Left lung (tissue), 14 donors: ENCODE results near the gene SIX5. TPM values are rescaled to one million over a fixed set of nuclear protein-coding genes. Genes with fewer than 3 reads are reported as not detected.

Experiments used
- ATAC-seq: fragments of 200-7000 bp; cut with Tn5 transposase; one replicate; pipeline ENCODE4 v1.9.1; 2020; ENCODE audit warnings: moderate library complexity
- DNase-seq, 4 donors: peaks; one replicate each; pipeline ENCODE4 v3.0.0-alpha.2; 2013 to 2020
- H3K27ac ChIP-seq, 2 donors: fragments of 200-600 bp; sonication (generic) in 1 of 2; one replicate each; pipeline versions ENCODE4 v1.5.0 to v1.8.0; 2020 to 2021
- H3K27me3 ChIP-seq, 2 donors: fragments of 200-600 bp; sonication (generic) in 1 of 2; one replicate each; pipeline versions ENCODE4 v1.5.0 to v1.8.0; 2020 to 2021
- H3K36me3 ChIP-seq, 2 donors: fragments of 200-600 bp; sonication (generic) in 1 of 2; one replicate each; pipeline versions ENCODE4 v1.5.0 to v1.8.0; 2020 to 2021
- H3K4me1 ChIP-seq, 2 donors: fragments of 200-600 bp; one replicate each; pipeline ENCODE4 v1.8.0; 2021
- H3K4me3 ChIP-seq, 2 donors: fragments of 200-600 bp; sonication (generic) in 1 of 2; one replicate each; pipeline versions ENCODE4 v1.5.0 to v1.8.0; 2020 to 2021; ENCODE audit warnings: mild to moderate bottlenecking in 1 of 2
- H3K9me3 ChIP-seq, 2 donors: fragments of 200-600 bp; sonication (generic) in 1 of 2; one replicate each; pipeline versions ENCODE4 v1.5.0 to v1.8.0; 2020 to 2021
- CTCF ChIP-seq, 2 donors: fragments of 200-600 bp; sonication (generic) in 1 of 2; IDR thresholded peaks; one replicate each; pipeline versions ENCODE4 v1.5.0 to v1.8.0; 2021; ENCODE audit warnings: antibody characterized with exemption in 2 of 2
- intact Hi-C, 2 donors: fragments of 100-400 bp; cut with DNase I; formaldehyde crosslinking; loops; one replicate each; pipeline versions ENCODE4 v1.11.2 to v1.14.2; 2022
- long read RNA-seq, 12 donors: library from polyadenylated mRNA in 2 of 12; unstranded in 2 of 12; transcript quantifications; one replicate each; pipeline ENCODE4 v2.0.0 and lab custom pipeline, GENCODE V29; 2019 to 2026
- polyA plus RNA-seq, 6 donors: library from polyadenylated mRNA; unstranded; fragments of 120-200 nt; gene quantifications; one replicate each; pipeline ENCODE4 v1.2.1, GENCODE V29; 2013; ENCODE audit not compliant: insufficient read length in 6 of 6
- total RNA-seq, 2 donors: library from RNA; stranded (reverse); fragmentation: NEBNext Ultra II Directional; extraction: Animal tissue kit (Norgen Biotek cat#: 25700); gene quantifications; one replicate each; pipeline ENCODE4 v1.2.1, GENCODE V29; 2021
- donor health status: DM: no; HTN: yes; CAD: no.
- donor health status: DM: no; HTN: no; CAD: no.

The SIX5 gene
- total RNA-seq = 10 to 100 TPM; 14.0 to 21.7 TPM
- polyA plus RNA-seq = 10 to 100 TPM; 11.5 to 25.0 (median 20.5) TPM
- long read RNA-seq, donor 1, transcript SIX5-202 (2 exons, 1,809 nt) = minor isoform, 6 of 36 reads
- long read RNA-seq, donor 1, transcript SIX5-205 (3 exons, 2,943 nt) = major isoform, 16 of 36 reads
- long read RNA-seq, donor 1, partial matches to known transcripts = 14 of 36 reads
- long read RNA-seq, donor 1, other reads (novel, unspliced or antisense) = 0 of 36 reads
- long read RNA-seq, donor 2, partial matches to known transcripts = 5 of 8 reads
- long read RNA-seq, donor 2, other reads (novel, unspliced or antisense) = 0 of 8 reads
- long read RNA-seq, donor 3, transcript SIX5-205 (3 exons, 2,943 nt) = major isoform, 8 of 10 reads
- long read RNA-seq, donor 3, partial matches to known transcripts = 0 of 10 reads
- long read RNA-seq, donor 3, other reads (novel, unspliced or antisense) = 0 of 10 reads
- long read RNA-seq, donor 4, partial matches to known transcripts = 1 of 1 reads
- long read RNA-seq, donor 4, other reads (novel, unspliced or antisense) = 0 of 1 reads
- long read RNA-seq, donor 5, transcript SIX5-202 (2 exons, 1,809 nt) = major isoform, 5 of 13 reads
- long read RNA-seq, donor 5, partial matches to known transcripts = 5 of 13 reads
- long read RNA-seq, donor 5, other reads (novel, unspliced or antisense) = 0 of 13 reads
- long read RNA-seq, donor 6, partial matches to known transcripts = 5 of 9 reads
- long read RNA-seq, donor 6, other reads (novel, unspliced or antisense) = 0 of 9 reads
- long read RNA-seq, donor 7, partial matches to known transcripts = 0 of 2 reads
- long read RNA-seq, donor 7, other reads (novel, unspliced or antisense) = 0 of 2 reads
- long read RNA-seq, donor 8, transcript SIX5-205 (3 exons, 2,943 nt) = major isoform, 5 of 45 reads
- long read RNA-seq, donor 8, partial matches to known transcripts = 37 of 45 reads
- long read RNA-seq, donor 8, other reads (novel, unspliced or antisense) = 0 of 45 reads
- long read RNA-seq, donor 9, partial matches to known transcripts = 0 of 1 reads
- long read RNA-seq, donor 9, other reads (novel, unspliced or antisense) = 0 of 1 reads
- long read RNA-seq, donor 10 = 0 reads
- long read RNA-seq, donor 11 = 0 reads
- long read RNA-seq, donor 12, transcript SIX5-205 (3 exons, 2,943 nt) = major isoform, 5 of 7 reads
- long read RNA-seq, donor 12, partial matches to known transcripts = 0 of 7 reads
- long read RNA-seq, donor 12, other reads (novel, unspliced or antisense) = 0 of 7 reads

DNA sequence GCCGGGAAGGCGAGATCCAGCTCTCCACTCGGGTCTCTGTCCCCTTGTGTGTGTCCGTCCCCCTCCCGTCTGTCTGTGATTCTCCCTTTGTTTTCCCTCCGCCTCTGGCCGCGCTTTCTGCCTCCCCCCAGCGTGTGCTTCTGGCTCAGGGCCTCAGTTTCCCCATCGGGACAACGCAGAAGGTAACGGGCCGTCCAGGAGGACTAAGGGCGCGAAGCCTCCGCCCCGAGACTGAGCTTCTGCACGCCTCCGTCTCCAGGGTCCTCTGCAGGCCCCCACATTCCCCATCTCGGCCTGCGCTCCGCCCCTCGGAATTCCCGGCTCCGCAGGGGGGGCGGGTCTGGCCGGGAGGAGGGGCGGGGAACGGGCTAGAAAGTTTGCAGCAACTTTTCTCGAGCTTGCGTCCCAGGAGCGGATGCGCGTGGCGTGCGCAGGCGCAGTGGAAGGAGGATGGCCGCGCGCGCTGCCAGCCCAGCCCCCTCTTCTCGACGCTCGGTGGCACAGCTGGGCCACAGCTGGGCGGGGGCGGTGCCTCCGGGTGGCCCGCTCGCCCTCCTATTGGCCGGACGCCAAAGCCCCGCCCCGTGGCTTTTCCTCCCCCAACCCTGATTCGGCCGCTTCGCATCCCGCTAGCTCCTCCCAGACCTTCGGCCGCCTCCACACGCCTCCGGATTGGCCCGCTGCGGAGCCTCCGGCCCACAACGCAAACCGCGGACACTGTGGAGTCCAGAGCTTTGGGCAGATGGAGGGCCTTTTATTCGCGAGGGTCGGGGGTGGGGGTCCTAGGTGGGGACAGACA lies at the start of gene SIX5:
Gene SIX5, minus strand, starts transcription at position 269 of the 799 bp plus-strand sequence. CDS start 408 bp downstream, outside the sequence.
- TF ChIP-seq CTCF (IDR thresholded peaks at IDR 0.05) = no peak
- peaks cover 0 to 100% of the 10 kb centered on the region in 2 donors for H3K27me3 ChIP-seq
- H3K27ac ChIP-seq = peak within 1 kb of the TSS; percentile 82 to 95
- peak within 1 kb of the TSS; percentile 64 to 68 for H3K4me3 ChIP-seq
- peak; percentile 97 to 99 (median 98) for DNase-seq
- intact Hi-C loops = no loop called here
- ATAC-seq = peak; percentile 62
- H3K9me3 ChIP-seq = no peaks in the 10 kb centered on the region
- H3K4me1 ChIP-seq = peaks cover 16 to 54% of the 10 kb centered on the region in 2 donors
- H3K36me3 ChIP-seq = peaks cover 0 to 7% of the 10 kb centered on the region in 2 donors

- DNase-seq (peak in 1 of 4 donors; percentile 83), ATAC-seq (peak; percentile 4)
- no peak for TF ChIP-seq CTCF (IDR thresholded peaks at IDR 0.05)
- no peaks in the 10 kb centered on the region for H3K9me3 ChIP-seq
- no peak overlapping the region for H3K4me3 ChIP-seq
- peaks cover 0 to 52% of the 10 kb centered on the region in 2 donors for H3K36me3 ChIP-seq
- peaks cover 0 to 10% of the 10 kb centered on the region in 2 donors for H3K4me1 ChIP-seq
- H3K27ac ChIP-seq = no peak overlapping the region
- H3K27me3 ChIP-seq = peaks cover 0 to 36% of the 10 kb centered on the region in 2 donors
- intact Hi-C loops = no loop called here
Observed at GRCh38 chr19:45817725-45818301, 48.8 kb upstream of the SIX5 start.

GRCh38 chr19:45817010-45817724 lies 48.1 kb upstream of the SIX5 start:
- Histone ChIP-seq H3K4me1 (peaks cover 0 to 10% of the 10 kb centered on the region in 2 donors), H3K9me3 (no peaks in the 10 kb centered on the region), H3K4me3 (no peak overlapping the region), H3K36me3 (peaks cover 0 to 45% of the 10 kb centered on the region in 2 donors), H3K27ac (no peak overlapping the region), H3K27me3 (peaks cover 0 to 37% of the 10 kb centered on the region in 2 donors)
- intact Hi-C loops = no loop called here
- peak; percentile 97 for TF ChIP-seq CTCF (IDR thresholded peaks at IDR 0.05)
- ATAC-seq (peak; percentile 95), DNase-seq (peak; percentile 79 to 97 (median 94))
